Measurements from ENCODE around the gene KCNG2.

DNA sequence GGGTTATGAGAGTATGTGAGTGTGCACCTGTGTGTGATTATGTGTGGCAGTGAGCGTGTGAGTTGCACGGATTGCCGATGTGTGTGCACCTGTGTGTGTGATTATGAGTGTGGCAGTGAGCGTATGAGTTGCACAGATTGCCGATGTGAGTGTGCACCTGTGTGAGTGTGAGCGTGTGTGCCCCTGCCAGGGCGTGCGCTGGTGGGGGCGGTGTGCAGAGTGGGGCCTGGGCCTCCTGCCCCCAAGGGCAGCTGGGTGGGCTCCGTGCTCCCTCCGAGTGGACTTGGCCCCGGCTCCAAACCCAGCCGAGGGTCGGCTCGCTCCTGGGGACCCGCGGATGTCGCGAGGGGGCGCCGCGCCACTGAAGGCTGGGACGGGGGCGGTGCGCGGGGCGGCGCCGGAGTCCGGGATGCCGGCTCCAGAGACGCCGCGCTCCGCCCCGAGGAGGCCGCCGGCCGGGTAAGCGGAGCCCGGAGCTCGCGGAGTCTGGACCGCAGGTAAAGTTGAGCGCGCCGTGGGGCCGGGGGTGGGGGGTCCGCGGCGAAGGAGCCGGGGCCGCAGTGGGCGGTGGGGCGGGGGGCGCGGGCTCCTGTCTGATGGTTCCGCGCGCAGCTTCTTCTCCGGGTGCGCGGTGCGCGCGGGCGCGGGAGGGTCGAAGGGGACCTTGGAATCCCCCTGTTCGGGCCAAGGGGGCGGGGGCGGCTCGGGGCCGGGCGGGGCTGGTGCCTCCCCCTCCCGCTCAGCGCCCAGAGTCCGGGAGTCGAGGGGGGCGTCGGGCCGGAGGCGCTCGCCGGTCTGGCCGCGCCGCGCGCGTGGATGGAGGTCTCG, at the start of gene KCNG2:
- TF ChIP-seq, protein P1, sequence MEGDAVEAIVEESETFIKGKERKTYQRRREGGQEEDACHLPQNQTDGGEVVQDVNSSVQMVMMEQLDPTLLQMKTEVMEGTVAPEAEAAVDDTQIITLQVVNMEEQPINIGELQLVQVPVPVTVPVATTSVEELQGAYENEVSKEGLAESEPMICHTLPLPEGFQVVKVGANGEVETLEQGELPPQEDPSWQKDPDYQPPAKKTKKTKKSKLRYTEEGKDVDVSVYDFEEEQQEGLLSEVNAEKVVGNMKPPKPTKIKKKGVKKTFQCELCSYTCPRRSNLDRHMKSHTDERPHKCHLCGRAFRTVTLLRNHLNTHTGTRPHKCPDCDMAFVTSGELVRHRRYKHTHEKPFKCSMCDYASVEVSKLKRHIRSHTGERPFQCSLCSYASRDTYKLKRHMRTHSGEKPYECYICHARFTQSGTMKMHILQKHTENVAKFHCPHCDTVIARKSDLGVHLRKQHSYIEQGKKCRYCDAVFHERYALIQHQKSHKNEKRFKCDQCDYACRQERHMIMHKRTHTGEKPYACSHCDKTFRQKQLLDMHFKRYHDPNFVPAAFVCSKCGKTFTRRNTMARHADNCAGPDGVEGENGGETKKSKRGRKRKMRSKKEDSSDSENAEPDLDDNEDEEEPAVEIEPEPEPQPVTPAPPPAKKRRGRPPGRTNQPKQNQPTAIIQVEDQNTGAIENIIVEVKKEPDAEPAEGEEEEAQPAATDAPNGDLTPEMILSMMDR (IDR thresholded peaks at IDR 0.05), result peak in 2 of 6 experiments; percentile 13 to 29
- TF ChIP-seq POLR2A (IDR thresholded peaks at IDR 0.05), result no peak
